ELR (cell line): ENCODE measurements around the gene NRTN.
A peak's percentile ranks its signal among the peaks of the same experiment; 100 is the strongest.

Experiments used
- DNase-seq: peaks from one replicate; pipeline ENCODE4 v3.0.0-alpha.2; 2015; ENCODE audit warnings: low read depth

Gene NRTN

DNA sequence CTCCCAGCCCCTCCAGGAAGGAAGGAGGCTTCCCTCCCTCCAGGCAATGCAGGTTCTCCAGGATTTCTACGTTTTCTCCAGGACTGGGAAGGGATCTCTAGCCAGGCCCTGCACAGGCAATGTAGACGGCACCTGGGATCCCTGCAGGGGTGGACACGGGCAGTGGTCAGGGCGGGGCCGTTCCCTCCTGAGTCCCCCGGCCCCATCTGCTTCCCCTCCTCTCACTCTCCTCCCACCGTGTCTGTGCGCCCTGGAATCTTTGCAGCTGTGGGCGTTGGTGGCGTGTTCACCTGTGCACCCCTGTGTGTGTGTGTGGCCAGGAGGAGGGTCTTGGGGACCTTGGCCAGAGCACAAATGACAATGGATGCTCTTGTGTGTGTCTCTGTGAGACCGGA lies 10.0 kb downstream of the NRTN start:
- no peak for DNase-seq

DNA sequence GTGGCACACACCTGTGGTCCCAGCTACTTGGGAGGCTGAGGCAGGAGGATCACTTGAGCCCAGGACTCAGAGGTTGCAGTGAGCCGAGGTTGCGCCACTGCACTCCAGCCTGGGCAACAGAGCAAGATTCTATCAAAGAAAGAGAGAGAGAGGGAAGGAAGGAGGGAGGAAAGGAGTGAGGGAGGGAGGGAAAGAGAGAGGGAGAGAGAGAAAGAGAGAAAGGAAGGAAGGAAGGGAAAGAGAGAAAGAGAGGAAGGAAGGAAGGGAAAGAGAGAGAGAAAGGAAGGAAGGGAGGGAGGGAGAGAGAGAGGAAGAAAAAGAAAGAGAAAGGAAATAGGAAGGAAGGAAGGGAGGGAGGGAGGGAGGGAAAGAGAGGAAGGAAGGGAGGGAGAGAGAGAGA lies 12.4 kb downstream of the NRTN start:
- no peak for DNase-seq

DNA sequence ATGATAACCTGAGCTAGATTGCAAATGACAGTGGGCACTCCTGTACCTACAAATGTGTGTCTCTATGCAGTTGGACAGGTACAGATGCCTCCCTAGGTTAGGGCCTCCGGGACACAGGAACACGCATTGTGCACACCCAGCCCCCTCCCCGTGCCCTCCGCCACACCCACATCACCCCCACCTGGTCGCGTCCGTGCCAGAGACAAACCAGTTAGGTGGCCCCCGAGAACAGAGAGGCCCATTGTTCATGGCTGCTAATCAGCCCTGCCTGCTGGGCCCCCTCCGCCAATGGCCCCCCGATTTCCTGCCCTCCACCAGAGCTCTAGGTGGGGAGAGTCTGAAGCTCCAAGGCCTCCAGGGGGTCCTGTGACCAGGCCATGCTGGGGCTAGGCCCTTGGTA lies 13.7 kb downstream of the NRTN start:
- DNase-seq, result no peak

DNA sequence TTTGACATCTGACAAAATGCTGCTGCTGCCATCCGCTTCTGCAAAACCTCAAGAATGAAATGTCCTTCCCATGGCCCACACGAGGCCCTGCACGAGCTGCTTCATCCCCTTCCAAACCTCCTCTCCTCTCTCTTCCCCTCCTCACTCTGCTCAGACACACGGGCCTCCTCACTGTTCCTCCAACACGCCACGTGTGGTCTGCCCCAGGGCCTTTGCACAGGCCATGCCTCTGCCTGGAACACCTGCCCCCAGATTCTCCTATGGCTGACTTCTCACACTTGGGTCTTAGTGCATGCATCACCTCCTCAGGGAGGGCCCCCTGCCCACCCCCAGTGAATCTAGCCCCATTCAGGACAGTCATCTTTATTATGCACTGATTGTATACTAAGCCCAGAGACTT lies 15.9 kb downstream of the NRTN start:
- DNase-seq, result no peak

DNA sequence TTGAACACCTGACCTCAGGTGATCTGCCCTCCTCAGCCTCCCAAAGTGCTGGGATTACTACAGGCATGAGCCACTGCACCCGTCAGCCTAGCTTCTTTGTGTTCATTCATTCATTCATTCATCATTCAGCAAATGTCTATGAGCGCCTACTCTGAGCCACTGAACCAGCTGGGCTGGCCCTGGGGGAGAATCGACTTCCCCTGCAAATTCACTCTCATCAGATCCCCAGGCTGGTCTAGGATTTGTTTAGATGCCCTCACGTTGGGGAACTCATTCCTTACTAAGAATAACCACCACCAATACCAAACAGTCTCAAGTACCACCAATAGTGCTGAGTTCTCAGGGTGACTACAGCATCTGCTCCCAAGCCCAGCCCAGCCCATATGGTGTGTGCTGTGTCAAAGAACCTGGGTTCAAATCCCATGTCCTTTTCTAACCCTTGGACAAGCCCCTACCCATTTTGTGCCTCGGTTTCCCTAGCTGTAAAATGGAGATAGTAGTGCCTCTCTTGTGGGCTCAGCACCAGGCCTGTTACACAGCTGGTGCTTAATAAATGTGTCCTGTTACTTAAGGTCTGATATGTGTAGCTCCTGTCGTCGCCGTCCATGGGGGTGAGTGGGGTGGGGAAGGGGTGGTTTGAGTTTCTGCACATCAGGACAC lies 16.8 kb downstream of the NRTN start:
- no peak for DNase-seq

DNA sequence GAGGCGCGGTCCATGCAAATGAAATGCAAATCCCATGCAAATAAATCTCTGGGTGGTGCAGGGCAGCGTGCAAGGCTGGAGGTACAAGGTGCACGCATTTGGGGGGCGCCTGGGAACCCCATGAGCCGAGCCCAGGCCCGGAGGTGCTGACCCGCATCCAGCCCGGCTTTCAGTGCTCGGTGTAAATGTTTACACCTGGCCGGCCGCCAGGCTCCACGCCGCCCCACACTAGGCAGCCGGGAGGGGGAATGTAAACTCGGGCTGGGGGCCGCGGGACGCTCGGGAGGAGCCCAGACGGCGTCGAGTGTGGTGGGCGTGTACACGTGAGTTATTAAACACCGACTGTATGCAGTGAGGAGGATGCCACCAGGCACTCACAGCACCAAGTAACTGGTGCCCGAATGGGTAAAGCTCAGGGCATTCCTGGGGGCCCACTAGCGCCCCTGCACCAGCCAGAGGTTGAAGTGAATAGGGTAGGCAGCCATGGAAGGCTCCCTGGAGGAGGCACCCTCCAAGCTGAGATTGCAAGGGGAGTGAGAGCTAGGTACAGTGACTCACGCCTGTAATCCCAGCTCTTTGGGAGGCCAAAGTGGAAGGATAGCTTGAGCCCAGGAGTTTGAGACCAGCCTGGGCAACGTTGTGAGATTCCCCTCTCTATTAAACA lies 17.4 kb downstream of the NRTN start:
- DNase-seq, result no peak

DNA sequence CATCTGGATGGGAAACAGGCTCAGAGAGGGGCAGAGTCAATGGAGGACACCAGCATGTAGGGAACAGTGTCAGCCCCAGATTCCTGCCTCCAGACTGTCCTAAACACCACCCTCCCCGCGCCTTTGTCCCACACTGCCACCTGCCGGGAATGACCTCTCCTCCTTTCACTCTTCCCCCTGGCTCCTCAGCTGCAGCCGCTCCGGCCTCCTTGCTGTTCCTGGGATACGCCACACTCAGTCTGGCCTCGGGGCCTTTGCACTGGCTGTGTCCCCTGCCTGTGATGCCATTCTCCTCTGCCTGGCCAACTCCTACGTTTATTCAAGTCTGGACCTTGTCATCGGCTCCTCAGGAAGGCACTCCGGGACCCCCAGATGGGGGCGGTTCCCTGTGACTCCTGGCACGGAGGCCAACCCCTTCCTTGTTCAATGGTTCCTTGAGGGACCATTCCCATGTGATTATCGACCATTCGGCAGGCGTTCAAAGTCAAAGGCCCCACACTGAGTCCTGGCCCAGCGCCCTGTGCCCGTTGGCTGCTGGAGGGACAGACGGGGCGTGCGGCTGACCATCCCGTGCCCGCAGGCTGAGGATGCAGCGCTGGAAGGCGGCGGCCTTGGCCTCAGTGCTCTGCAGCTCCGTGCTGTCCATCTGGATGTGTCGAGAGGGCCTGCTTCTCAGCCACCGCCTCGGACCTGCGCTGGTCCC lies 18.9 kb downstream of the NRTN start:
- peak; percentile 43 for DNase-seq

DNA sequence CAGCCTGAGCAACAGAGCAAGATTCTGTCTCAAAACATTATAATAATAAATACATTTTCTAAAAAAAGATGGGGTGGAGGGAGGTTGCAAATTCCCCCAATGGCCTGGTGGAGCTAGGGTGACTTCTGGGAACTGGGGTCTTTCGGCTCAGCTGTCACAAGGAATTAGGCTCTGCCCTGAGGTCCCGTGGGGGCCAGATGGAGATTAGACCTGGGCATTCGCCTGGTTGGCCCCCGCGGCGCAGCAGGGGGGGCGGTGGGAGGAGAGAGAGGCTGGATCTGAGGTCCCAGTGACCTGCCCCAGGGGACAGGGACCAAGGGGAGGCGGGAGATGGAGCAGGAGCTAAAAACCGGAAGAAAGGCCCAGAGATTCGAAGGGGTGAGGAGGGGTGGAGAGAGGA lies 19.9 kb downstream of the NRTN start:
- no peak for DNase-seq

DNA sequence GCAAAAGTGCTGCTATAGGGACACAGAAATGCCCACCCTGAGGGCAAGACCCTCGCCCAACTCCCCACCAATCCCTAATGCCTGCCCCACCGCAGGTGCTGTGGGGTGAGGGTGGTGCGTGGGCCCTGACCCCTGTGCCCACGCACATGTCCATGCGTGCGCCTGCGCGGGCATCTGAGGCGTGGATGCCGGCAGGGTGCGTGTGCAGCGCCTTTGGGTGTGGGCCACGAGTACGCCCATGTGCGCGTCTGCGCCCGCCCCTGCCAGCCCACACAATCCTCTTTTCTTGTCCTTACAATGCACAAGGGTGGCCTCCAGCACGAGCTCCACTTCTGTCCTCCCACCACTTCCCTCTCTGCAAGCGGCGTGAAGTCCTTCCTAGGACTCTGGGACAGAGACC lies 20.3 kb downstream of the NRTN start:
- no peak for DNase-seq

DNA sequence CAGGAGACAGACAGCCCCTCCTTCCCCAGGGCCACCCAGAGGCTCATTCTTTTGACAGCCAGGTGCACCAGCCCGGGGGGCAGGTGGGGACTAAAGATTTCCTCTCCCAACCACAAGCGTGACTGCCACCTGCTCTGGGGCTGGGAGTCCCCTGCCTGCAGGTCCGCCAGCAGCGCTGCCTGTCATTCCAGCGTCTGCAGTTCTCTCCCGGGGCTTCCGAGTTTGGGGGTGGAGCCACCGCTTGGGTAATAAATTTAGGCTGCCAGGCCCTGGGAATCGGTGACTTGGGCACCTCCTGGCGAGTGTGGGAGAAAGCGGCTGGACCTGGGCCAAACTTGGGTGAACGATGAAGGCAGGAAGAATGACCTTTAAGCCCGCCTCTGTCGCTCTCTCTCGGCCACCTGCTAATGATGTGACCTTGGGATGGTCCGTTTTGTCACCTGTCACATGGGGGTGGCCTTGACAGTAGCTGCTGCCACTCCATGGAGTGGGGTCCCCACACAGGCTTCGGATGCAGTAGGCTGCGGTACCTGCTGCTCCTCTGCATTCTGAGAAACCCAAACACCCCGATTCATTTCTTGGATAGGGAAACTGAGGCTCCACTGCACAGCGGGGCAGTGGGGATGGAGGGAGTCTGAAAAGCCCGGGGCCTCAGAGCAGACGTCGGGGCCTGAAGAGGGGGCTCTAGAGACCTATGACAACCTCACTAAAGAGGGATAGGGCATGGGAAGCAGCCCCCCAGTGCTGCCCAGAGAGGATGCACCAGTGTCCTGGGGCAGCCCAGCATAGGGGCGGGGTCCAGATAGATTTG lies 21.9 kb downstream of the NRTN start:
- peak; percentile 53 for DNase-seq

DNA sequence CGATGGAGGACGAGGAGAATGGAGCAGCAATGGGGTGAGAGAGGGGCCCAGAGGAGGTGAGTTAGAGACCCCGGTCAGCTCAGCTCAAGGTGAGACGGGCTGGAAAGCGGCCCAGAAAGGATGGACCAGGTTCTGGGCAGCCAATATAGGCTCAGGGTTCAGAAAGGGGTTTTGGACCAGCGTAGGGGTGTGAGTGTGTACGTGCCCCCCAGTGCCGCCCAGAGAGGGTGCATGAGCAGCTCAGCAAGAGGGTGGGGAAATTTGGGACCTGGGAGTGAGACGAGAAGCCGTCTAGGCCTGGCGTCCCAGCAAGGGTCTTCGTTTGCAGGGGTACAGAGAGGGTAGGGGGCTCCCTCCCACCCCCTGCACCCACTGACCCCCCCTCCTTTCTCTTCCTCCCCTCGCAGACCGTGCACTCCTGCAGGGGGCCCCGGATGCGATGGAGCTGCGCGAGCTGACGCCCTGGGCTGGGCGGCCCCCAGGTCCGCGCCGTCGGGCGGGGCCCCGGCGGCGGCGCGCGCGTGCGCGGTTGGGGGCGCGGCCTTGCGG lies 22.5 kb downstream of the NRTN start:
- no peak for DNase-seq

DNA sequence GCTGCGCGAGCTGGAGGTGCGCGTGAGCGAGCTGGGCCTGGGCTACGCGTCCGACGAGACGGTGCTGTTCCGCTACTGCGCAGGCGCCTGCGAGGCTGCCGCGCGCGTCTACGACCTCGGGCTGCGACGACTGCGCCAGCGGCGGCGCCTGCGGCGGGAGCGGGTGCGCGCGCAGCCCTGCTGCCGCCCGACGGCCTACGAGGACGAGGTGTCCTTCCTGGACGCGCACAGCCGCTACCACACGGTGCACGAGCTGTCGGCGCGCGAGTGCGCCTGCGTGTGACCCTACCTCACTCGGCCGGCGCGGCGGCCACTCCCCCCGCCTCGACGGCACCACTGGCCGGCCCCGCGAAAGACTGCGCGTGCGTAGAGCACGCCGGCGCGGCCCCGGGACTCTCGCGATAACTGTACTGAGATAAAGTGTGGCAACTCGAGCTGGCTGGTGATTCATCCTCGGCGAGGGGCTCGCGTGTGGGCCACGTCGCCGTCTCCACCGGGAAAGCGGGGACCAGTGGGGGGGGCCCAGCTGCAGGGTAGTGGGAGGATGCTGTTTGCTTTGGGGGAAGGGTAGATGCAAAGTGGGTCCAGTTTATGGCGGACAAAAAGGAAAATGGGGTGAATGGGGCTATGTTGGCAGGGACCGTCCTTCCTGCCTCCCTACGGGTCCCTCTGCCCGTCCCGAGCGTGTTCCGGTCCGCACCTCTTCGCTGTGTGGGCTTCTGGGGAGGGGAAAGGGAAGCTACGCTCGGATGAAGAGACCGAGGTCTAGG lies 23.2 kb downstream of the NRTN start:
- peak; percentile 85 for DNase-seq

DNA sequence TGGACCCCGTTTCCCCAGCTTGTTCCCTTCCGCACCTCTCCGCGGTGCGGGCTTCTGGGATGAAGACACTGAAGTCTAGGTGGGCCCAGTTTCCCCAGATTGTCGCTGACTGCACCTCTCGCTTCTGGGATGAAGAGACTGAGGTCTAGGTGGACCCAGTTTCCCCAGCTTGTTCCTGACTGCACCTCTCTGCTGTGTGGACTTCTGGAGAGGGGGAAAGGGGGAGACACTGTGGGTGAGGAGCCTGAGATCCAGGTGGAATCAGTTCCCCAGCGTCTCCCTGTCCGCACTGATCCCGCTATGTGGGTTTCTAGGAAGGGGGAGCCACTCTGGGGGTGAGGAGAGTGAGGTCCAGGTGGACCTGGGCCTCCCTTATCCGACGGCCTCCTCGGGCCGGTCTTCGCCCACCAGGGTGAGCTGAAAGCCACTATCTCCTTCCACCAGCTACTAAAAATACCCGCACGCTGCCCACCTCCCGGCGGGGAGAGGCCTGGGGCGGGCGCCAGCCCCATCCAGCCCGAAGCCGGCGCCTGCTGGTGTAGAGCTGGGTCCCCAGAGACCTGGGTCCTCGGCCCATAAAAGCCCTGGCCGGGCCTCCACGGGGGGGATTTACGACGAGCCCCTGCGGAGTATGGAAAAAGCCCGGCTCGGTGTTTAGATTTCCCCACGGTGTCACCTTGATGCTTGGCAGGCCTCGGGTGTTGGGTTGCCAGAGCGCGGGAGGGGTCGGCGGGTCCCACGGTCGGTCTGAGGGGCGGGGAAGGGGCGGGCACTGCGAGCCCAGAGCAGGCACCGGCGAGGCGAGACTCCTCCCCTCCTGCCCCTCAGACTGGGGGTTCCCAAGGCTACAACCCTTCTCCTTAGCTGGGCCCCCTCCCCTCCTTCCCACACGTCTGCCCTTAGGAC lies 24.0 kb downstream of the NRTN start:
- no peak for DNase-seq

DNA sequence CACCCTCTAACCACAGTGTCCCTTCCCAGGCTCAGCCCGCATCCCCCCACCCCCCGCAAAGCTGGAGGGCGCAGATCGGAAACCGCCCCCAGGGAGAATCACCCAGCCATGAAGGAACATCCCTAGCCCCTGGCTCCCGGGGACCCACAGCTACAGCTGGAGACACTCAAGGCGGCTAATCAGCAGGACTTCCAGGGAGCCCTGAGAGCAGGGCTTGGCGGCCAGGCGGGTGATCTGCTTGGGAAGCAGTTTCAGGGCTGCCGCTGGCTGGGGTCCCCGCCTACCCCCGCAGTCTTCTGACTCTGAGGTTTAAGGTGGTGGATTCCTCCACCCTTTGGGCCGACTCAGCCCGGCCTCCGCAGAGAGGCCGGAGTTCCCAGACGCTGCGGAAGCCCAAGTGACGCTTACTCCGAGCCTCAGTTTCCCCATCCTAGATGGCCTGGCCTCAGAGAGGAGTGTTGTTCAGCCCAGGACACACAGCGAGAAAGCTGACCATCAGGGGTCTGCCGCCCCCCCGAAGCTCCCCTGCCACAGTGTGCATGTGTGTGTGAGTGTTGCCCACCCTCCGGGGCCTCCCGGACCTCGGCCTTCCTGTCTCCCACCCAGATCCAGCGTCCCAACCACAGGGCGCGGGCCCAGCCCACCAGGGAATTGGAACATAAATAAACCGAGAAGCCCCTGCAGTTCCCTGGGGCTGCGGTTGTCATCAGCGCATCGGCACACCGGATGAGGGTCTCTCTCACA lies 24.9 kb downstream of the NRTN start:
- DNase-seq, result no peak

DNA sequence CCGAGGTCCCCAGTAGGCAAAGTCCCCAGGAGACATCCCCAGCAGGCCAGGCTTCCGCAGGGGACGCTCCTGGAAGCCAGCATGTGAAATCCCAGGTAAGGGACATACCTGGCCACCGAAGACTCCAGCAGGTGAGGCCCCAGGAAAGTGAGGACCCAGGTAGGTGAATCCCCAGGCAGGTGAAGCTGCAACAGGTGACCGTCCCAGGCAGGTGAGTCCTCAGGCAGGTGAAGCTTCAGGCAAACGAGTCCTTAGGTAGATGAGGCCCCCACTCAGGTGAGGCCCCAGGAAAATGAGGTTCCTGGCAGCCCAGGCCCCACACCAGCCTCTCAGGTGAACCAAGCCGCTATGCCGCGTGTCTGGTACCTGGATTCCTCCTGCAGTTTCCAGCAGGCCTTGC lies 26.3 kb downstream of the NRTN start:
- no peak for DNase-seq

DNA sequence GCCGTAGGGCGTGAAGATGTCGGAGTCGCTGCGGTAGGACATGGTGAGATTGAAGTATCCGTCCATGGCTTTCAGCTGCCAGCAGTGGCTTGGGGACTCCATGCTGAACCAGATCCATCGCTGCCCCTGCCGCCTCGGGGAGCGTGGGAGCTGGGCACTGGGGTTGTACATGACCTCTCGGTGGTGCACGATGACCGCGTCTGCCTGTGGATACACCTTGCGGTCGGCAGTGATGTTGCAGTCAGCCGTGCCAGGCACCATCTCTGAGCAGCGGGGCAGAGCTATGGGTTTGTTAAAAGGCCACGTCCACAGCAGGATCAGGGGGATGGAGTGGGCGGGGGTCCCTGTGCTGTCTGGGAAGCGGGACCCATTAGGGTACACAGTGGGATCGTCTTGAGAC lies 27.2 kb downstream of the NRTN start:
- DNase-seq, result no peak

DNA sequence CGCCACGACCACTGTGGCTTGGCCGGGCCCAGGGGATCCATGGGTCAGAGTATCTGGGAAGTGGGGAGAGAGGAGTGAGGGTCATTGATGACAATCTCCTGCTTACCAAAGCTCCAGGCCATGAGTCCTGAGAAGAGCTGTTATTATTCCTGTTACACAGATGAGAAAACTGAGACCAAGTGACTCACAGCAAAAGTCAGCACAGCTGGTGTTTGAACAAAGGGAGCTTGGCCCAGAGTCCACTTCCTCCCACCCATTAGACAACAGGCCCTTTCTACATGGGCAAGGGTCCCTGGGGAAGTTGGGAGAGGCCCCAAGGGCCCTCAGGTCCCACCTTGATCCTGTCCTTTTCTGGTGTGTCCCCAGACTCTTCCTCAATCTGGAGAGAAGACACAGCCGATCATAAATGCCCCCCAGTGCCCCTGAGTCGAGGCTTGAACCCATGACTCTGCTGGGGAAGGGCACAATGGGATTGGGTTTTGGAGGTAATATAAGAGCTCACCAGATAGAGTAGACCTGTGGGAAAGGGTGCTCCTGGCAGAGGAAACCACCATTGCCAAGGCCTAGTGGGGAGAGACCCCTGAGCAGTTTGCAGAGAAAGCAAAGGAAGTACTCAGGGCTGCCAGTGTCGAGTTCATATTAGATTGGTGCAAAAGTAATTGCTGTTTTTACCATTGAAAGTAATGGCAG lies 27.8 kb downstream of the NRTN start:
- DNase-seq, result no peak

DNA sequence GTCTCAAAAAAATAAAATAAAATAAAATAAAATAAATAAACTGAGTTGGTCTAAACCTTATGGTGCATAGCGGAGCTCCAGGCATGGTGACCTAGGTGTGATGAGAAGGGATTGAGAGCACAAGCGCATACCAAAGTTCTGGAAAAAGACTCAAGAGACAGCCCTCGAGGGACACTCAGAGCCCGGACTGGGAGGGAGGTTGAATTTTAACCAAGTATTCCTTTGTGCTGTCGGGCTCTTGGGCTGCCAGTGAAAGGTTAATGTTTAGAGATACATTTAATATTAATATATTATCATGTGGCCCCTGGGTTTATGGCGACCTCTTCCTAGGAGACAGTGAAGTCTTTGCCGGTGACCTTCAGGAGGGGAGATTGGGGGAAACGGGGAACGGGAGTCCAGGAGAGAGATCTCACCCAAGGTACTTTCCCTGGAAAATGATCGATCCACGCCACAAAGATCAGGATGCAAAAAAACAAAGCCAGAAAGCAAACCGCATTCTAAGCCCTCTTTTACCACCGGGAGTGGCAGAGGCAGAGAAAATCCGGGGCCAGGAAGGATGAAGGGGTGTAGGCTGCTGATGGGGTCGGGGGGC lies 33.0 kb downstream of the NRTN start:
- DNase-seq, result no peak
